HG03354 (cell line): ENCODE results near the gene KCNJ4.

Experiments
- ATAC-seq: cut with Tn5 transposase; IDR thresholded peaks from one replicate; pipeline ENCODE4 v1.9.1; 2021; ENCODE audit warnings: mild to moderate bottlenecking; ENCODE audit not compliant: unreplicated experiment, poor library complexity, severe bottlenecking

The KCNJ4 gene

GRCh38 chr22:38455076-38455529 is at the start of gene KCNJ4:
KCNJ4 (minus strand) TSS chr22:38455199; CDS start chr22:38428132, 27,067 bp downstream.
- ATAC-seq = no peak

DNA sequence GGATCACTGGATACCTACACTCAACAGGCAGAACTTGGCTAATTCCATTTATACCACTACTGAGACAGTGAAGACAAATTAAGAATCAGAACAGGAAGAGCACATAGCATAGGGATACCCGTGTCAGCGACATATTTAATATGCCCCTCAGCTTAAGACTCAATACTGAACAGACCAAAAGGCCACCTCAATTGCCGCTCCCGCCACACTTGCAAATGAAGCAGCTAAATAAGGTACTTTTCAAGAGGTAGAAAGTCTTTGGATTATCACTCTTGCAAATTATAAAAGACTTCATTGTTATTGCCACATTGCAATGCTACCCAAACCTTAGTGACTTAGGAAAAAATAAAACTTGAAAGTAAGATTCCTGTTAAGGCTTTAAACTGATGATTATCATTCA is 48.0 kb upstream of the KCNJ4 start:
- ATAC-seq = no peak

DNA sequence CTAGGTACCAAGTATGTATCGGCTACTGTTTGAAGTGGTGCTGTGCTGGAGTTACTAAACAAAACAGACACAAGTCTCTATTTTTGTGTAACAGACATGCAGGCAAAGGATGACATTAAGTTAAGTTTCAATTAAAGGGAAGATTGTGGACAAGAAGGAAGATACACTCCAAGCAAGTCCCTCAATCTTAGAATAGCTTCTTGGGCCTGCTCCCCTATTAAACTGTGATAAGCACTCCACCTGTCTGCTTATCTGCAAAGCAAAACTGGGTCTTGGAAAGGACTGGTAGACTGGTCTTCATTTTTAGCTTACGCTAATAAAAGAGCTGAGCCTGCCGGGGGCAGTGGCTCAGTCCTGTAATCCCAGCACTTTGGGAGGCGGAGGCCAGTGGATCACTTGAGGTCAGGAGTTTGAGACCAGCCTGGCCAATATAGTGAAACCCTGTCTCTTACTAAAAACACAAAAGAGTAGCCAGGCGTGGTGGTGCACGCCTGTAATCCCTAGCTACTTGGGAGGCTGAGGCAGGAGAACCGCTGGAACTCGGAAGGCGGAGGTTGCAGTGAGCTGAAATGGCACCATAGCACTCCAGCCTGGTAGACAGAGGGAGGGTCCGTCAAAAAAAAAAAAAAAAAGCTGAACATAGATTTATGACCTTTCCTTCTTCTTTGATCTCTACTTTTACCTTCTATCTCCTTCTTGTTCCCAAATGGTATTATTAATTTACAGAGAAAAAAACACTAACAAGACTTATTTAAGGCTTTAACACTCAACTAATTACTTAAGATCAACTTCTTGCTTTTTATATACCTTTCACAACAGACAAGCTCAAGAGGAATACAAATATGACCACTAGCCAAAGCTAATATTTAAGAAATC is 47.0 kb upstream of the KCNJ4 start:
- ATAC-seq = no peak

GRCh38 chr22:38497869-38498268 is 42.9 kb upstream of the KCNJ4 start:
- no peak for ATAC-seq

- no peak for ATAC-seq
These were observed 39.9 kb upstream of the KCNJ4 start for GRCh38 chr22:38494939-38495338.

DNA sequence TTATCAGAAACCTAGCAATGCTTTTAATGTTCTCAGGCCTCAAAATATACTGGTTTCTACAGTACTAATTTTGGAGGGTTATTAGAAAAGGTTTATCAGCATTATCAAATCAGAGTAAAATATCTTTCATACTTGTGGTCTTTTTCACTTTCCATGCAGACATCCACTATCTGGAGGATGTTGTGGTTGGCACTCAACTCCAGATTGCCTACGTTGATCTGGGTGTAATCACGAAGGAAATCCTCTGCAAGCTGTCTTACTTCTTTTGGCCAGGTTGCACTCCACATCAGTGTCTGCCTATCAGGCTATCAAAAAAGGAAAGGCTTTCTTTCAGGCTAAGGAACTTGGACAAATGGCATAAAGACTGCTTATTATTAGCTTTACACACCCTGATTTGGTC is 39.5 kb upstream of the KCNJ4 start:
- ATAC-seq = no peak

DNA sequence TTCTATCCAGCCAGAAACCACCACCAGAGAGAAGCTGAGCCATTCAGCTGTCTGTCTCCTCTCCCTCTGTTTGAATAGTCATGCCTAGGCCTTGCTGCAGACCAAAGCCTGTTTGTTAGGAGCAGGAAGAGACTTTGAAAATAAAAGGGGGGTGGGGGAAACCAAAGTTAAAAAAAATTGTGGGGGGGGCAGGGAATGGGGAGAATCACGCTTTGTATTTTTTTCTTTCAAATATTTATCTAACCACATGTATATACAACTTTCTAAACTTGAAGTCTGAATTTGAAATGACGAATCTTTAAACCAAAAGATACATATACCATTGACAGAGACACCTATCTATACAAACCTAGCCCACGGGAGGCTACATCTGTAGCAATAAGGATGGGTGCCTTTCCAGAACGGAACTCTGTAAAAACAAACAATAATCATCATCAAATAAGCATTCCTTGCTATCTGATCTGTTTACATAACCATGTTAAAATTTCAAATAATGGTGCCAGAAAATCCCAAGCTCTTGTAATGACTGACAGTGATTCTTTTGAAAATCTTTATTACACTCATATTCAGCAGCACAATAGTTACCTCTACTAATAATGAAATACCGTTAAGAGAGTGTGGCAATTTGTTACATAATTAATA is 36.8 kb upstream of the KCNJ4 start:
- no peak for ATAC-seq

GRCh38 chr22:38490915-38491314 is 35.9 kb upstream of the KCNJ4 start:
- no peak for ATAC-seq

GRCh38 chr22:38490475-38490874 is 35.5 kb upstream of the KCNJ4 start:
- no peak for ATAC-seq

GRCh38 chr22:38489561-38490145 is 34.7 kb upstream of the KCNJ4 start:
- no peak for ATAC-seq

GRCh38 chr22:38489142-38489541 is 34.1 kb upstream of the KCNJ4 start:
- no peak for ATAC-seq

- no peak for ATAC-seq
These were observed 32.9 kb upstream of the KCNJ4 start for GRCh38 chr22:38487946-38488345.

GRCh38 chr22:38485783-38486182 is 30.8 kb upstream of the KCNJ4 start:
- ATAC-seq = no peak

DNA sequence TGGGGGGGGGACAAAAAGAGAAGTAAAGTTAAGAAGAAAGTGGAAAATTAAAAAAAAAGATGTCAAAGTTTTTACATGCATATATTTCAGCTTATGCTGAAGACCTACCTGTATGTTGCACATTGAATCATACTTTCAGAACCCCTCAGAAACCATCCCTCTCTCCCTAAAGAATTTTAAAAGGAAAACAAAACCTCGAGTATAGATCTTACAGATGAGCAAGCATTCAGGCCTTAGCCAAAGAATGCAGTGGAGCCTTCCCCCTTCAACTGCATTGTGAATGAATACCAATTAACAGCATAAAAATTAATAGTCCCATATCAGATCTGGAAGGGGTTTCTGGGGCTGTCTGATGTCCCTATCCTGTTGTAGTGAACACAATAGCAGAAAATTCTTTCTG is 29.2 kb upstream of the KCNJ4 start:
- no peak for ATAC-seq

DNA sequence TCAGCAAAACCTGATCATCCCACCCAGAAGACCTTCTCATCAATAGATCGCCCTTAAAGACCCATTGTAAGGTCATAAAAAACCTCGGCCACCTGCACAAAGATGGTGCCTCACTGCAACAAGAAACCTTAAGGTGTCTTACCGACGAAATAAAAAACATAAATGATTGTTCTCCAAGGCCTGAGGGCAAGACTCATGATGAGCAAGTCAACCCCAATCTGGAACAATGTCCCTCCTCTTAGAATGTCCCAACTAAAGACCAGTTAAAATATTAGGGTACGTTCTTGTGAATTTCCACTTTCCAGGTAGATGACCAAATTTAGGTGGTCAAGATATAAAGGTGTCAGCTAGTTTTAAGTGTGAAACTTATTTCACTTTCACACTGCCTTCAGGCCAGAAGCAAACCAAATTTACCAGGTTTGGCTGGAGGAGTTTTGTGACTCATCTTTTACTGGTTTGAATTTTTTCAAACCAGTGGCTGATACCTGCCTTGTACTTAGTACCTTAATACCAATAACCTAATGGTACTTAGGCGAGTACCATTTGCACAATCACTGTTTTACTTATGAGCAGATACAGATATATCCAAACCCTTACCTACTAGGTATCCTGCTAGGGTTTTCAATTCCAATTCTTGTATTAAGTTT is 27.8 kb upstream of the KCNJ4 start:
- no peak for ATAC-seq

DNA sequence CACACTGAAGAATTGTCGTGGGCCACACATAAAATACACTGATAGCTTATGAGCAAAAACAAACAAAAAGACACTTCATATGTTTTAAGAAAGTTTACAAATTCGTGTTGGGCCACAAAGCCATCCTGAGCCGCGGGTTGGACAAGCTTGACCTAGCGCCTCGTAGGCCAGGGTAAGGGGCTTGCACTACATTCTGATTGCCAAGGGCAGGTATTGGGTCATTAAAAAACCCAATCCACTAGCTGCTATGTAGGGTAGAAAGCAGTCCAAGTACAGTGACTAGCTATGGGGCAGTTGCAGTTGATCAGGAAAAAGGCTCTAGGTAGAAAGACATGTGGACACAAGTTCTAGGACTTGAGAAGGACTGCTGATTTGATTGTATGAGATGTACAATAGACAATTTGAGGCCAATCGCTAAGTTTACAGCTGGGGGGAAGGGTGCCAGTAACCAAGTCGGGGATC is 26.9 kb upstream of the KCNJ4 start:
- ATAC-seq = no peak

DNA sequence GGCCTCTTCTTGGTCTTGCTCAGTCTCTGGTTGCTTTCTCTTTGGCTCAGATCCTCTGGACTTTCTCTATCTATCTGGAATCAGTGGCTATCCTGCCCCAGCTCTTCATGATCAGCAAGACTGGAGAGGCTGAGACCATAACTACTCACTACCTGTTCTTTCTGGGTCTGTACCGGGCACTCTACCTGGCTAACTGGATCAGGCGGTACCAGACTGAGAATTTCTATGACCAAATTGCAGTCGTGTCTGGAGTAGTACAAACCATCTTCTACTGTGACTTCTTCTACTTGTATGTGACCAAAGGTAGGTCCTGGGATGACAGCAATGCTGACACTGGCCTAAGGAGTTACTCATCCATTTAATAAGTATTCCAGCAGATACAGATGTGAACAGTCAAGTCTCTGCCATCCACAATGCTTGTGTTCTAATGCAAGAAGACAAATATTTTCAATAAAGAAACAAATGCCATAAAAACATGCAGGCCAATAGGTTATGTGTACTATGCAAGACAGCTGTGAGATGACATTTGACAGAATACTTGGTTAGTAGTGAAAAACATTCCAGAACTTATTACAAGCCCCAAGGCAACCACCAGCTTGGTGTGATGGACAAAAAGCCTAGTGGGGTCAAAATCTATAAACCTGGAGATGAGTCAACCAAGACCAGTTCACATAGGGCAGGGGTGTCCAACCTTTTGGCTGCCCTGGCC is 26.3 kb upstream of the KCNJ4 start:
- ATAC-seq = no peak

DNA sequence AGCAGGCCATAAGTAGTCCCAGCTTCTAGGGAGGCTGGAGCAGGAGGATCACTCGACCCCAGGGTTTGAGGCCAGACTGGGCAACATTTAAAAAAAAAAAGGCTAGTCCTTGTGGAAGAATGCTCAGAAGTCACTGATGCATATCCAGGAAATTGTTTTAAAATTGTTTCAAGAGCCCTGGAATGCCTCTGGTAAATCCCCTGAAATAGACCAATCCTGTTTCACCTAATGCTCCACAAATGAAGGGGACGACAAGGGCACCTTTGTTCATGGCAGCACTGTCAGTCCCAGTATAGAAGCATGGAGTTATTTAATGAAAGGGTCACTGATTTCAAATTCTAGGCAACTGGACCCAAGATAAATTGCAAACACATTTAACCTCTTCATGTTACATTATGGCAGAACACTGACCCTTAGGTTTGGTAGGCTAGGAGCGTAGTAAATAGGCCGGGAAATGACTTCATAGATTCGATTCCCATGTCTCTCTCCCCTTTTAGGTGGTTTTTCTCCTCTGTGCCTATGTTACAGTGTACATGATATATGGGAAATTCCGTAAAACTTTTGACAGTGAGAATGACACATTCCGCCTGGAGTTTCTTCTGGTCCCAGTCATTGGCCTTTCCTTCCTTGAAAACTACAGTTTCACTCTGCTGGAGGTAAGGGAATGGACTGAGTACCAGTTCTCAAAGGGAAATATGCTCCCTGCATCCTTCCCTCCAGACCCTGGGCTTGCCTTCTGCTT is 24.3 kb upstream of the KCNJ4 start:
- ATAC-seq = no peak

DNA sequence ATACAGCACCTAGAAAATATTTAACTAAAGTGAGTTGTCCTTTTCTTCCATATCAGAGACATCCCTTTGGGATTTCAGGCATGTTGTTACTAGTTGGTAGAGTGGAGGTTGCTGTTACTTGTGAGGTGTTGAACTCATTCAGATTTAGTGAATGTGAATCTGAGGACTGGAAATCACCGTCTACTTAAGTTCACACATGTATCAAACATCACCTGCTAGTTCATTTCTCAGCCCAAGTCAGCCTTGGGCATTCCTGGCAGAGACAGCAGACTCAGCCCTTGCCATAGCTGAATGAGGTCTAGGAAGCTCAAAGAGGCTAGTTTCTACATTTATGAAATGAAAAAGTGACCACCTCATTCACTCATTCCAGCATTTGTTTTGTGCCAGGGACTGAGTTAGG is 22.6 kb upstream of the KCNJ4 start:
- no peak for ATAC-seq
